Heart left ventricle (tissue), 16 donors: ENCODE measurements around the gene CCDC63. TPM values are rescaled to one million over a fixed set of nuclear protein-coding genes. Genes with fewer than 3 reads are reported as not detected.

ENCODE experiments used
- ATAC-seq, 4 donors: fragments of 200-7000 bp; cut with Tn5 transposase; one replicate each; pipeline ENCODE4 v1.9.1; 2020 to 2022; ENCODE audit warnings: moderate library complexity in 4 of 4, mild to moderate bottlenecking in 3 of 4, moderate number of reproducible peaks in 1 of 4
- DNase-seq, 5 donors: peaks; one replicate each; pipeline ENCODE4 v3.0.0-alpha.2; 2020
- H3K27ac ChIP-seq, 12 donors: fragments of 200-600 bp; sonication (generic) in 4 of 12; one replicate each; pipeline versions ENCODE4 v1.5.0 to v1.8.0; 2016 to 2022; ENCODE audit warnings: mild to moderate bottlenecking in 2 of 12
- H3K27me3 ChIP-seq, 9 donors: fragments of 200-600 bp; sonication (generic) in 2 of 9; one replicate each; pipeline versions ENCODE4 v1.5.1 to v1.8.0; 2016 to 2022; ENCODE audit warnings: mild to moderate bottlenecking in 3 of 9
- H3K36me3 ChIP-seq, 9 donors: fragments of 200-600 bp; sonication (generic) in 2 of 9; one replicate each; pipeline versions ENCODE4 v1.5.0 to v1.8.0; 2018 to 2022; ENCODE audit warnings: mild to moderate bottlenecking in 2 of 9
- H3K4me1 ChIP-seq, 12 donors: fragments of 200-600 bp; sonication (generic) in 4 of 12; one replicate each; pipeline versions ENCODE4 v1.5.0 to v1.8.0; 2016 to 2022; ENCODE audit warnings: mild to moderate bottlenecking in 3 of 12
- H3K4me3 ChIP-seq, 12 donors: fragments of 200-600 bp; sonication (generic) in 4 of 12; one replicate each; pipeline versions ENCODE4 v1.5.0 to v1.8.0; 2017 to 2022; ENCODE audit warnings: mild to moderate bottlenecking in 9 of 12, moderate library complexity in 4 of 12
- H3K9me3 ChIP-seq, 12 donors: fragments of 200-600 bp; sonication (generic) in 4 of 12; one replicate each; pipeline versions ENCODE4 v1.5.0 to v1.8.0; 2016 to 2022; ENCODE audit warnings: mild to moderate bottlenecking in 1 of 12
- CTCF ChIP-seq, 12 donors: fragments of 200-600 bp; sonication (generic) in 4 of 12; IDR thresholded peaks; one replicate each; pipeline versions ENCODE4 v1.5.0 to v1.8.0; 2018 to 2022; ENCODE audit warnings: antibody characterized with exemption in 12 of 12, mild to moderate bottlenecking in 5 of 12
- POLR2A ChIP-seq, 2 donors: fragments of 450-650 bp; IDR thresholded peaks; one replicate each; pipeline ENCODE4 v1.6.1; 2017; ENCODE audit warnings: antibody characterized with exemption in 2 of 2, mild to moderate bottlenecking in 2 of 2, moderate library complexity in 2 of 2
- WGBS, 4 donors: extraction: QIAGEN DNeasy Blood & Tissue Kit in 2 of 4; methylation state at CpG; one replicate each; pipeline versions ENCODE4 v1.1.5 to v1.1.7; 2013 to 2018; 5-methylcytosine and 5-hydroxymethylcytosine counted together
- intact Hi-C, 10 donors: fragments of 100-400 bp; cut with DNase I; formaldehyde crosslinking; loops; one replicate each; pipeline versions ENCODE4 v1.11.1 to v1.14.2; 2022
- polyA plus RNA-seq, 2 donors: library from polyadenylated mRNA; stranded (reverse); fragments of 200-250 nt; gene quantifications; one replicate each; pipeline ENCODE4 v1.2.3, GENCODE V29; 2013
- total RNA-seq, 9 donors: library from RNA; depleted of rRNA in 2 of 9; stranded (reverse); fragments of >200 nt in 2 of 9; fragmentation: NEBNext Ultra II Directional in 3 of 9; extraction: Animal tissue kit (Norgen Biotek cat#: 25700) in 3 of 9; gene quantifications; one replicate each; pipeline versions ENCODE4 v1.1.0 to v1.2.4, GENCODE V29; 2016 to 2023
- donor health status: ischemic (EF 13 %, LVEDD 7.1; RV severe dilation, severe dysfunction).
- donor health status: healthy with polysubstance abuse.
- donor health status: DM: no; HTN: yes; CAD: no.
- donor health status: DM: no; HTN: no; CAD: no.
- donor health status: ischemic (EF 25% LVEDD 6.9; RV normal size, moderate dysfunction).
- donor health status: ischemic (EF 25% LVEDD 5.7; RV mildly dilated, moderate dysfunction).
- donor health status: healthy.
- donor health status: DM: yes; HTN: yes; CAD: no.
- donor health status: ischemic (EF 35%, LVEDD 5.7; RV mildly dilated, moderate dysfunction).
- donor health status: nonischemic (EF 11% LVEDD 7.7; RV severe dilation, severe dysfunction).
- donor health status: DM: yes; HTN: yes; CAD: no.
- donor health status: PGD.
- donor health status: ischemic (EF 29% LVEDD 5.4; RV normal size, mild dysfunction).
- donor health status: nonischemic (EF 23%, LVEDD 6.1; RV moderate dilation, normal function).

CCDC63 gene
- total and polyA plus RNA-seq, 11 donors, result not detected

DNA sequence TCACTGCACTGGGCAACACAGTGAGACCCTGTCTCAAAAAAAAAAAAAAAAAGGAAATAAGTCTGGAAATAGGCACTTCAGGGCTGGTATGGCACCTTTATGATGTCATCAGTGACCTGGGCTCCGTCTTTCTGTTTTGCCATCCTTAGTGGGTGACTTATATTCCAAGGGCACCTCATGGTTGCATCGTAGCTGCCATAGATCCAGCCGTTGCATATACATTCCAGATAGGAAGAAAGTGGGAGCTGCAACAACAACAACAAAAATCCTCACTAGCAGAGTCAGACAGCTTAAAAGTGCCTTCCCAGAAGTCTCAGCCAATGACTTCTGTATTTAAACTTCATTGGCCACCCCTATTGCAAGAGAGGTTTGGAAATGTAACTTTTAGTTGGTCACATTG, 47.2 kb downstream of the CCDC63 start:
- no peak for TF ChIP-seq POLR2A (IDR thresholded peaks at IDR 0.05)
- TF ChIP-seq CTCF (IDR thresholded peaks at IDR 0.05), result no peak
- no peak for ATAC-seq
- Histone ChIP-seq H3K9me3 (peaks cover 0 to 4% (median 0%) of the 10 kb centered on the region in 12 donors), H3K4me1 (peaks cover 0 to 12% (median 5%) of the 10 kb centered on the region in 12 donors), H3K36me3 (no peaks in the 10 kb centered on the region), H3K27ac (no peak overlapping the region), H3K4me3 (no peak overlapping the region), H3K27me3 (peaks cover 0 to 5% (median 0%) of the 10 kb centered on the region in 9 donors)
- WGBS, 4 donors, result 85 to 93% (median 88%) methylated on average over 3 of the region's 3 CpGs
- no peak for DNase-seq
- intact Hi-C loops, result loop anchor here in 9 of 10 donors (1.0 to 10.0 kb wide), 6 partner anchors 403 to 442 kb away; partner anchors contain the start of gene ARPC3 (in 2 of the 9)

DNA sequence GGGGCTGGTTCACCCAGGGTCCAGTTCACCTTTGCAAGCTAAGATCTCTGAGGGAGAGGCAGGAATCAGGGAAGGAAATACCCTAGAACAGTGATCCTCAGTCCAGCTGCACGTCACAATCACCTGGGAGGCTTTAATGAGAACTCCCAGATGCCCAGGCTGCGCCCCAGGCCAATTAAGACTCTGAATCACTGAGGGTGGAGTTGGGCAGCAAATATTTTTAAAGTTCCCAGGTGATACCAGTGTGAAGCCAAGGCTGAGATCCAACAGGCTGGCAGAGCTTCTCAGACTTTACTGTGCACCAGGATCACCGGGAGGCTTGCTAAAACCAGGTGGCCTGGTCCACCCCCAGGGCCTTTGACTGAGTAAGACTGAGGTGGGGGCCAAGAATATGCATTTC, 49.8 kb downstream of the CCDC63 start:
- WGBS, 4 donors, result 38 to 70% (median 46%) methylated on average over 3 of the region's 3 CpGs
- Histone ChIP-seq H3K4me1 (peaks cover 0 to 12% (median 5%) of the 10 kb centered on the region in 12 donors), H3K9me3 (peaks cover 0 to 4% (median 0%) of the 10 kb centered on the region in 12 donors), H3K4me3 (no peak overlapping the region), H3K36me3 (no peaks in the 10 kb centered on the region), H3K27ac (no peak overlapping the region), H3K27me3 (peaks cover 0 to 5% (median 0%) of the 10 kb centered on the region in 9 donors)
- DNase-seq (no peak), ATAC-seq (no peak)
- TF ChIP-seq POLR2A (IDR thresholded peaks at IDR 0.05), result no peak
- intact Hi-C loops, result loop anchor here in 3 of 10 donors (5.0 to 10.0 kb wide), 2 partner anchors 416 to 418 kb away; no protein-coding TSS in a partner anchor

DNA sequence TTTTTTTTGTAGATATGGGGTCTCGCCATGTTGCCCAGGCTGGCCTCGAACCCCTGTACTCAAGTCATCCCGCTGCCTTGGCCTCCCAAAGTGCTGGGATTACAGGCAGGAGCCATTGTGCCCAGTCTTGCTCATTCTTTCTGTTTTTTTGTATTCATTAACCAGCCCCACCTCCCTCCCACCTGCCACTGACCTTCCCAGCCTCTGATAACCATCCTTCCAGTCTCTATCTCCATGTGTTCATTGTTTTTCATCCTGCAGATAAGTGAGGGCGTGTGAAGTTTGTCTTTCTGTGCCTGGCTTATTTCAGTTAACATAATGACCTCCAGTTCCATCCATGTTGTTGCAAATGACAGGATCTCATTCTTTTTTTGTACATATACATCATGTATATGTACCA, 54.6 kb downstream of the CCDC63 start:
- H3K27ac ChIP-seq, result no peak overlapping the region
- no peak for DNase-seq
- H3K27me3 ChIP-seq, result no peaks in the 10 kb centered on the region
- no peak for TF ChIP-seq POLR2A (IDR thresholded peaks at IDR 0.05)
- no peak for TF ChIP-seq CTCF (IDR thresholded peaks at IDR 0.05)
- WGBS, 4 donors, result 75 to 81% (median 78%) methylated on average over 4 of the region's 4 CpGs
- H3K4me1 ChIP-seq, result no peaks in the 10 kb centered on the region
- ATAC-seq, result no peak
- H3K4me3 ChIP-seq, result no peak overlapping the region
- H3K36me3 ChIP-seq, result no peaks in the 10 kb centered on the region
- H3K9me3 ChIP-seq, result no peaks in the 10 kb centered on the region
- intact Hi-C loops, result no loop called here

DNA sequence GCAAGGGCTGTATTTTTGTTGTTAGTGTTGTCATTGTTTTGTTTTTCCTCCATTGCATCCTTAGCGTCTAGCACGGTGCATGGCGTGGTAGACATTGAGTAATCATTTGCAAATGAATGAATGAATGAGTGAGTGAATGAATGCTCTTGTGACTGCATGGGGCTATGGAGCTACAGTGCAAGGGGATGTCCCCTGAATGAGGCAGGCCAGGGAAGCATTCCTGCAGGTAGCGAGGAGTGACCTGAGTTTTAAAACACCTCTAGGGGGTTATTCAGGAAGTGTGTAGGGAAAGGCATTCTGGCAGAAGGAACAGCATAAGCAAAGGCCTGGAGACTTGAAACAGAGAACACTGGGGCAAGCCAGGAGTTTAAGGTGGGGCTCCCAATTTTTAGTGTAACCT, 56.7 kb downstream of the CCDC63 start:
- intact Hi-C loops, result no loop called here
- no peaks in the 10 kb centered on the region for H3K9me3 ChIP-seq
- TF ChIP-seq CTCF (IDR thresholded peaks at IDR 0.05) (no peak), POLR2A (IDR thresholded peaks at IDR 0.05) (no peak)
- no peaks in the 10 kb centered on the region for H3K36me3 ChIP-seq
- no peaks in the 10 kb centered on the region for H3K27me3 ChIP-seq
- H3K4me1 ChIP-seq, result no peaks in the 10 kb centered on the region
- ATAC-seq (no peak), DNase-seq (peak in 1 of 5 donors; percentile 10)
- H3K4me3 ChIP-seq, result no peak overlapping the region
- 90 to 95% (median 92%) methylated on average over 4 of the region's 4 CpGs for WGBS, 4 donors
- no peak overlapping the region for H3K27ac ChIP-seq

DNA sequence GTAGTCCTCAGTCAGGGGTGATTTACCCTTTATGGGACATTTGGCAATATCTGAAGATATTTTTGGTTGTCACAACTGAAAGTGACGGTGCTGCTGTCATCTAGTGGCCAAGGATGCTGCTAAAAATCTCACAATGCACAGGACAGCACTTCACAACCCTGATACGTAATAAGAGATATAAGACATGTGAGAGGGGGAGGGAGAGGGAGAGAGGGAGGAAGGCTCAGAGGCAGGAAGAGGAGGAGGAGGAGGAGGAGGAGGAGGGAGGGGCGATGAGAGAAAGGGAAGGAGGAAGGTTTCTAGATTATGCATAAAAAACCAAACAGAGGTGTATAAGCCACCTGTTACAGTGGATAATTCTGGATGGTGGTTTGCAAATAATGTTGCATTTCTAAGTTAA, 59.3 kb downstream of the CCDC63 start:
- Histone ChIP-seq H3K9me3 (no peaks in the 10 kb centered on the region), H3K36me3 (peaks cover 0 to 13% (median 4%) of the 10 kb centered on the region in 9 donors), H3K27me3 (no peaks in the 10 kb centered on the region), H3K4me3 (no peak overlapping the region), H3K4me1 (no peaks in the 10 kb centered on the region), H3K27ac (peak overlapping the region in 1 of 12 donors; percentile 63)
- DNase-seq (peak in 1 of 5 donors; percentile 6), ATAC-seq (no peak)
- 17 to 21% (median 19%) methylated on average over 3 of the region's 3 CpGs for WGBS, 4 donors
- intact Hi-C loops, result no loop called here
- TF ChIP-seq CTCF (IDR thresholded peaks at IDR 0.05) (no peak), POLR2A (IDR thresholded peaks at IDR 0.05) (no peak)
